CD4-positive, CD25-positive, alpha-beta regulatory T cell (primary cell): ENCODE measurements around the gene RNF183. TPM values are rescaled to one million over a fixed set of nuclear protein-coding genes. Genes with fewer than 3 reads are reported as not detected.
A peak's percentile ranks its signal among the peaks of the same experiment; 100 is the strongest.

Experiments
- ATAC-seq, 2 donors: fragments of 150-1000 bp; cut with Tn5 transposase; one replicate each; pipeline ENCODE4 v1.10.0; 2021; ENCODE audit warnings: low read depth in 2 of 2, moderate number of reproducible peaks in 2 of 2, moderate library complexity in 1 of 2
- DNase-seq, 3 donors: peaks; one replicate each; pipeline versions ENCODE4 v3.0.0 to v3.0.0-alpha.2; 2012 to 2022; ENCODE audit warnings: mixed read lengths in 1 of 3
- H3K27ac ChIP-seq: one replicate; pipeline ENCODE4 v1.7.0; 2013; ENCODE audit warnings: mild to moderate bottlenecking, low read length; ENCODE audit not compliant: insufficient read depth, poor library complexity, severe bottlenecking
- H3K27me3 ChIP-seq: one replicate; pipeline ENCODE4 v1.7.0; 2013; ENCODE audit warnings: low read length; ENCODE audit not compliant: control insufficient read depth, insufficient read depth
- H3K36me3 ChIP-seq: one replicate; pipeline ENCODE4 v1.7.0; 2013; ENCODE audit warnings: mild to moderate bottlenecking, low read length, moderate library complexity; ENCODE audit not compliant: control insufficient read depth, insufficient read depth
- H3K4me1 ChIP-seq: 2 replicates; pipeline ENCODE4 v1.7.0; 2013; ENCODE audit warnings: mild to moderate bottlenecking, low read length; ENCODE audit not compliant: insufficient read depth, control insufficient read depth, poor library complexity, severe bottlenecking
- H3K4me3 ChIP-seq: one replicate; pipeline ENCODE4 v1.7.0; 2013; ENCODE audit warnings: low read depth, mild to moderate bottlenecking, low read length, moderate library complexity
- H3K9me3 ChIP-seq, 2 experiments: 1 replicate in 1 of 2; 2 replicates in 1 of 2; pipeline ENCODE4 v1.7.0; 2013; ENCODE audit warnings: low read length in 2 of 2, mild to moderate bottlenecking in 1 of 2, moderate library complexity in 1 of 2; ENCODE audit not compliant: control insufficient read depth in 2 of 2
- H3K27ac Mint-ChIP-seq, 3 donors: one replicate each; pipeline ENCODE4 v1.8.0; 2020 to 2022; ENCODE audit warnings: mild to moderate bottlenecking in 3 of 3, mixed read lengths in 3 of 3, moderate library complexity in 2 of 3
- H3K27me3 Mint-ChIP-seq: one replicate; pipeline ENCODE4 v1.8.0; 2022; ENCODE audit warnings: mild to moderate bottlenecking, mixed read lengths
- H3K36me3 Mint-ChIP-seq: one replicate; pipeline ENCODE4 v1.8.0; 2020; ENCODE audit warnings: mixed read lengths
- H3K4me1 Mint-ChIP-seq, 4 donors: one replicate each; pipeline ENCODE4 v1.8.0; 2020 to 2022; ENCODE audit warnings: mixed read lengths in 4 of 4, mild to moderate bottlenecking in 1 of 4
- H3K4me3 Mint-ChIP-seq, 4 donors: one replicate each; pipeline ENCODE4 v1.8.0; 2020 to 2022; ENCODE audit warnings: mild to moderate bottlenecking in 4 of 4, mixed read lengths in 4 of 4, moderate library complexity in 3 of 4
- H3K9me3 Mint-ChIP-seq, 7 donors: one replicate each; pipeline ENCODE4 v1.8.0; 2020 to 2022; ENCODE audit warnings: mixed read lengths in 7 of 7, mild to moderate bottlenecking in 3 of 7, moderate library complexity in 2 of 7
- polyA plus RNA-seq, 4 donors: library from polyadenylated mRNA; unstranded; fragments of 300-500 nt; fragmentation: Illumina TruSeq; gene quantifications; one replicate each; pipeline ENCODE4 v1.2.3, GENCODE V29; 2021
- total RNA-seq: library from RNA; stranded (reverse); gene quantifications from one replicate; pipeline ENCODE4 v1.2.3, GENCODE V29; 2022

RNF183 gene
- total and polyA plus RNA-seq, 5 donors from 2014 or later: not detected

- H3K4me1 ChIP-seq: peaks cover 16% of the 10 kb centered on the region
- Mint-ChIP-seq H3K4me3 (peak overlapping the region in 2 of 4 donors; percentile 16 to 81), H3K36me3 (no peaks in the 10 kb centered on the region), H3K27ac (no peak overlapping the region), H3K27me3 (peaks cover 38% of the 10 kb centered on the region), H3K4me1 (peaks cover 0 to 21% (median 5%) of the 10 kb centered on the region in 4 donors), H3K9me3 (peaks cover 0 to 8% (median 0%) of the 10 kb centered on the region in 7 donors)
- no peak for ATAC-seq
- DNase-seq: no peak
- peaks cover 21% of the 10 kb centered on the region for H3K27me3 ChIP-seq
- no peaks in the 10 kb centered on the region for H3K9me3 ChIP-seq
- no peaks in the 10 kb centered on the region for H3K36me3 ChIP-seq
- no peak overlapping the region for H3K4me3 ChIP-seq
- H3K27ac ChIP-seq: no peak overlapping the region
Measured at GRCh38 chr9:113348437-113348836, 45.3 kb upstream of the RNF183 start.

- H3K9me3 Mint-ChIP-seq: peaks cover 0 to 3% (median 0%) of the 10 kb centered on the region in 7 donors
- Histone ChIP-seq H3K27ac (no peak overlapping the region), H3K9me3 (no peaks in the 10 kb centered on the region), H3K27me3 (peaks cover 11% of the 10 kb centered on the region), H3K36me3 (no peaks in the 10 kb centered on the region), H3K4me1 (peaks cover 12% of the 10 kb centered on the region), H3K4me3 (no peak overlapping the region)
- no peaks in the 10 kb centered on the region for H3K36me3 Mint-ChIP-seq
- H3K4me3 Mint-ChIP-seq: no peak overlapping the region
- peaks cover 0 to 26% (median 4%) of the 10 kb centered on the region in 4 donors for H3K4me1 Mint-ChIP-seq
- peaks cover 29% of the 10 kb centered on the region for H3K27me3 Mint-ChIP-seq
- DNase-seq (no peak), ATAC-seq (no peak)
- no peak overlapping the region for H3K27ac Mint-ChIP-seq
Measured at GRCh38 chr9:113345671-113346070, 42.5 kb upstream of the RNF183 start.

- no peaks in the 10 kb centered on the region for H3K9me3 ChIP-seq
- H3K36me3 ChIP-seq: no peaks in the 10 kb centered on the region
- DNase-seq: no peak
- H3K9me3 Mint-ChIP-seq: peaks cover 0 to 2% (median 0%) of the 10 kb centered on the region in 7 donors
- no peak overlapping the region for H3K4me3 ChIP-seq
- H3K4me1 ChIP-seq: peaks cover 12% of the 10 kb centered on the region
- H3K27ac Mint-ChIP-seq: no peak overlapping the region
- no peaks in the 10 kb centered on the region for H3K36me3 Mint-ChIP-seq
- H3K27me3 ChIP-seq: peaks cover 10% of the 10 kb centered on the region
- H3K27ac ChIP-seq: no peak overlapping the region
- no peak for ATAC-seq
- H3K27me3 Mint-ChIP-seq: peaks cover 24% of the 10 kb centered on the region
- peaks cover 0 to 26% (median 6%) of the 10 kb centered on the region in 4 donors for H3K4me1 Mint-ChIP-seq
- H3K4me3 Mint-ChIP-seq: no peak overlapping the region
Measured at GRCh38 chr9:113345190-113345589, 42.0 kb upstream of the RNF183 start.

- peaks cover 0 to 28% (median 11%) of the 10 kb centered on the region in 4 donors for H3K4me1 Mint-ChIP-seq
- H3K27me3 ChIP-seq: peaks cover 4% of the 10 kb centered on the region
- ATAC-seq: no peak
- no peaks in the 10 kb centered on the region for H3K36me3 ChIP-seq
- H3K4me1 ChIP-seq: peaks cover 6% of the 10 kb centered on the region
- no peak overlapping the region for H3K27ac ChIP-seq
- H3K4me3 Mint-ChIP-seq: no peak overlapping the region
- DNase-seq: peak in 1 of 3 donors; percentile 32
- H3K36me3 Mint-ChIP-seq: no peaks in the 10 kb centered on the region
- H3K27ac Mint-ChIP-seq: no peak overlapping the region
- H3K4me3 ChIP-seq: no peak overlapping the region
- peaks cover 0 to 2% (median 0%) of the 10 kb centered on the region in 7 donors for H3K9me3 Mint-ChIP-seq
- peaks cover 25% of the 10 kb centered on the region for H3K27me3 Mint-ChIP-seq
- H3K9me3 ChIP-seq: no peaks in the 10 kb centered on the region
Measured at GRCh38 chr9:113343732-113344231, 40.6 kb upstream of the RNF183 start.

DNA sequence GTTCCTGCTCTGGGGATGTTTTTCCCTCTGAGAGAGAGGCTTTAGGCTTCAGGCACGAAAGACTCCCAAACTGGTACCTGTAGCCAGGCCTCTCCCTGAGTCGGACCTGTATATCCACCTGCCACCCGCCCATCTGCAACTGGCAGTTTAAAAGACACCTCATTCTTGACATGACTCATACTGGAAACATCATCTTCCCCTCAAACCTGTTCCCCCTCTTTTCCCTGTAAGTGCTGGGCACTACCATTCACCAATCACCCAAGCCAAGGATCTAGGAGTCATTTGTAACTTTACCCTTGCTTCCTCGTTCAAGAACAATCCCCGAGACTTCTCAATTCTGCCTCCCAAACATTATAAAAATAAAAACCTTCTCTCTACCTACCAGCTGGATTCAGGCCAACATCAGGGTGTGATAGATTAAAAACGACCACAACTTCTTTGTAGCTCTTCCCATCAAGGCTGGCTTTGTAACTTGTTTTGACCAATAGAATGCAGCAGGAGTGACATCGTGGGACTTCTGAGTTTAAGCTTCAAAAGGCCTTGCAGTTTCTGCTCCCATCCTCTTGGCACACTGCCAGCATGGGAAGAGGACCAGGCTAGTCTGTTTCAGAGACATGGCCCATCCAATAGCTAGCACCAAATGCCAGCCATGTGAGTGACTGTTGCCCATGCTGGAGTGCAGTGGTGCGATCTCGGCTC is 38.7 kb upstream of the RNF183 start:
- Mint-ChIP-seq H3K4me3 (peak overlapping the region; percentile 27 to 85 (median 56)), H3K27ac (peak overlapping the region in 1 of 3 donors; percentile 36), H3K4me1 (peaks cover 0 to 28% (median 11%) of the 10 kb centered on the region in 4 donors), H3K36me3 (no peaks in the 10 kb centered on the region), H3K9me3 (peaks cover 0 to 2% (median 0%) of the 10 kb centered on the region in 7 donors), H3K27me3 (peaks cover 21% of the 10 kb centered on the region)
- ATAC-seq: no peak
- H3K27me3 ChIP-seq: no peaks in the 10 kb centered on the region
- H3K4me3 ChIP-seq: no peak overlapping the region
- no peaks in the 10 kb centered on the region for H3K9me3 ChIP-seq
- DNase-seq: peak in 1 of 3 donors; percentile 37
- H3K36me3 ChIP-seq: no peaks in the 10 kb centered on the region
- H3K27ac ChIP-seq: no peak overlapping the region
- peaks cover 6% of the 10 kb centered on the region for H3K4me1 ChIP-seq

- Mint-ChIP-seq H3K4me3 (peak within 1 kb of the TSS; percentile 80 to 89 (median 86)), H3K9me3 (peaks cover 0 to 2% (median 0%) of the 10 kb centered on the region in 7 donors), H3K4me1 (peaks cover 0 to 28% (median 11%) of the 10 kb centered on the region in 4 donors), H3K27ac (peak within 1 kb of the TSS; percentile 56 to 83 (median 78)), H3K27me3 (peaks cover 28% of the 10 kb centered on the region), H3K36me3 (no peaks in the 10 kb centered on the region)
- Histone ChIP-seq H3K4me1 (peaks cover 6% of the 10 kb centered on the region), H3K36me3 (no peaks in the 10 kb centered on the region), H3K27me3 (no peaks in the 10 kb centered on the region), H3K27ac (no peak within 1 kb of the TSS), H3K9me3 (no peaks in the 10 kb centered on the region), H3K4me3 (peak within 1 kb of the TSS; percentile 69)
- DNase-seq: peak; percentile 56 to 89 (median 74)
- peak; percentile 98 for ATAC-seq
Measured at GRCh38 chr9:113340011-113340699, 37.0 kb upstream of the RNF183 start, which contains the start of gene WDR31. TSS of gene WDR31 (minus strand) at chr9:113340275. CDS start at chr9:113332022, 8,253 bp downstream.

DNA sequence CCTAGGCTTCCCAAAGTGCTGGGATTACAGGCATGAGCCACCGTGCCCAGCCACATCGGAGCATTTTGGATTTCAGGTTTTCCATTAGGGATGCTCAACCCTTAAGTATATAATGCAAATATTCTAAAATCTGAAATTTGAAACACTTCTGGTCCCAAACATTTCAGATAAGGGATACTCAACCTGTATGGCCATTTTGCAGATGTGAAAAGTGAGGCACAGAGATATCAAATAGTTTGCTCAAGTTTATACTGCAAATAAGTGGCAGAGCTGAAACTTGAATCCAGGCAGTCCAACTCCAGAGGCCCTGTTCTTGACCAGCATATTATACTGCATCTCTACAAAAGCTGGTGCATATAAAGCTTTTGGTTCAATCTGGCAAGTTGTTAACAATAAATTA is 34.5 kb upstream of the RNF183 start:
- ATAC-seq: no peak
- Histone ChIP-seq H3K27ac (no peak overlapping the region), H3K36me3 (no peaks in the 10 kb centered on the region), H3K4me3 (no peak overlapping the region), H3K9me3 (no peaks in the 10 kb centered on the region), H3K4me1 (peaks cover 6% of the 10 kb centered on the region), H3K27me3 (no peaks in the 10 kb centered on the region)
- no peak for DNase-seq
- H3K36me3 Mint-ChIP-seq: no peaks in the 10 kb centered on the region
- peaks cover 0 to 2% (median 0%) of the 10 kb centered on the region in 7 donors for H3K9me3 Mint-ChIP-seq
- peaks cover 28% of the 10 kb centered on the region for H3K27me3 Mint-ChIP-seq
- peak overlapping the region in 2 of 4 donors; percentile 43 to 46 for H3K4me3 Mint-ChIP-seq
- H3K27ac Mint-ChIP-seq: no peak overlapping the region
- peaks cover 0 to 28% (median 11%) of the 10 kb centered on the region in 4 donors for H3K4me1 Mint-ChIP-seq
